Mucosa of descending colon (tissue), 3 donors: ENCODE measurements around the gene KRT86. TPM values are rescaled to one million over a fixed set of nuclear protein-coding genes. Genes with fewer than 3 reads are reported as not detected.
A peak's percentile ranks its signal among the peaks of the same experiment; 100 is the strongest.
"Not testable (repeated sequence)": the region's sequence is repeated elsewhere in the genome, so short reads cannot be mapped to it uniquely, and the experiment has no call there.

Experiments
- ATAC-seq: fragments of 200-7000 bp; cut with Tn5 transposase; one replicate; pipeline ENCODE4 v1.9.1; 2020; ENCODE audit warnings: mild to moderate bottlenecking, moderate library complexity
- DNase-seq, 3 donors: peaks; one replicate each; pipeline ENCODE4 v3.0.0-alpha.2; 2020
- H3K36me3 ChIP-seq: fragments of 200-600 bp; one replicate; pipeline ENCODE4 v1.8.0; 2021; ENCODE audit warnings: low read depth, mild to moderate bottlenecking
- H3K4me1 ChIP-seq: fragments of 200-600 bp; one replicate; pipeline ENCODE4 v1.8.0; 2021; ENCODE audit warnings: low read depth, mild to moderate bottlenecking
- H3K4me3 ChIP-seq: fragments of 200-600 bp; one replicate; pipeline ENCODE4 v1.8.0; 2021; ENCODE audit warnings: mild to moderate bottlenecking
- H3K9me3 ChIP-seq: fragments of 200-600 bp; one replicate; pipeline ENCODE4 v1.8.0; 2021; ENCODE audit warnings: mild to moderate bottlenecking
- CTCF ChIP-seq: fragments of 200-600 bp; IDR thresholded peaks from one replicate; pipeline ENCODE4 v1.8.0; 2022; ENCODE audit warnings: antibody characterized with exemption, mild to moderate bottlenecking
- intact Hi-C, 2 donors: fragments of 100-400 bp; cut with DNase I in 1 of 2; cut with micrococcal nuclease in 1 of 2; formaldehyde crosslinking; loops; one replicate each; pipeline versions ENCODE4 v1.11.0 to v1.11.1; 2022; cut with DNase I, micrococcal nuclease
- total RNA-seq, 3 donors: library from RNA; stranded (reverse); fragmentation: NEBNext Ultra II Directional in 2 of 3; extraction: Animal tissue kit (Norgen Biotek cat#: 25700) in 2 of 3; gene quantifications; one replicate each; pipeline versions ENCODE4 v1.2.1 to v1.2.4, GENCODE V29; 2021 to 2023
- donor health status: DM: no; HTN: no; CAD: no; lungs with moderate emphysema.
- donor health status: DM: no; HTN: no; CAD: no.
- donor health status: DM: no; HTN: yes; CAD: no.

KRT86 gene
- total RNA-seq, 3 donors from 2014 or later, result 0.35 to 0.58 TPM; not detected in 1

- peaks cover 4% of the 10 kb centered on the region for H3K4me1 ChIP-seq
- intact Hi-C loops, result no loop called here
- ATAC-seq, result no peak
- TF ChIP-seq CTCF, result no peak
- H3K9me3 ChIP-seq, result no peaks in the 10 kb centered on the region
- DNase-seq, result no peak
- H3K4me3 ChIP-seq, result no peak overlapping the region
- no peaks in the 10 kb centered on the region for H3K36me3 ChIP-seq
Observed at GRCh38 chr12:52313461-52313860, 39.0 kb downstream of the KRT86 start.

- H3K4me3 ChIP-seq, result no peak overlapping the region
- H3K9me3 ChIP-seq, result no peaks in the 10 kb centered on the region
- no peak for TF ChIP-seq CTCF
- intact Hi-C loops, result no loop called here
- no peak for ATAC-seq
- H3K4me1 ChIP-seq, result no peaks in the 10 kb centered on the region
- H3K36me3 ChIP-seq, result no peaks in the 10 kb centered on the region
- DNase-seq, result no peak
Observed at GRCh38 chr12:52313926-52314325, 39.5 kb downstream of the KRT86 start.

- H3K36me3 ChIP-seq, result no peaks in the 10 kb centered on the region
- H3K4me3 ChIP-seq, result no peak overlapping the region
- TF ChIP-seq CTCF, result no peak
- no peaks in the 10 kb centered on the region for H3K9me3 ChIP-seq
- DNase-seq (no peak), ATAC-seq (no peak)
- intact Hi-C loops, result no loop called here
- no peaks in the 10 kb centered on the region for H3K4me1 ChIP-seq
Observed at GRCh38 chr12:52314511-52314910, 40.1 kb downstream of the KRT86 start.

GRCh38 chr12:52315721-52316120 lies 41.3 kb downstream of the KRT86 start:
- H3K4me1 ChIP-seq, ATAC-seq, H3K4me3 ChIP-seq, H3K36me3 ChIP-seq, H3K9me3 ChIP-seq, intact Hi-C loops: not testable (repeated sequence)
- peak in 2 of 3 donors; percentile 46 to 49 for DNase-seq

- H3K9me3 ChIP-seq, result no peaks in the 10 kb centered on the region
- DNase-seq (no peak), ATAC-seq (no peak)
- H3K4me1 ChIP-seq, result no peaks in the 10 kb centered on the region
- no peaks in the 10 kb centered on the region for H3K36me3 ChIP-seq
- intact Hi-C loops, result no loop called here
- H3K4me3 ChIP-seq, result no peak overlapping the region
- TF ChIP-seq CTCF, result no peak
Observed at GRCh38 chr12:52316290-52316689, 41.8 kb downstream of the KRT86 start.

- no peak for ATAC-seq
- DNase-seq, result no peak
- Histone ChIP-seq H3K4me3 (no peak overlapping the region), H3K9me3 (no peaks in the 10 kb centered on the region), H3K4me1 (no peaks in the 10 kb centered on the region), H3K36me3 (no peaks in the 10 kb centered on the region)
- intact Hi-C loops, result no loop called here
- no peak for TF ChIP-seq CTCF
Observed at GRCh38 chr12:52316701-52317100, 42.3 kb downstream of the KRT86 start.
